GM13976 (cell line): Measurements from ENCODE around the gene TPD52L2.
A peak's percentile ranks its signal among the peaks of the same experiment; 100 is the strongest.

Experiments used
- DNase-seq: peaks from one replicate; pipeline ENCODE4 v3.0.0; 2012; ENCODE audit warnings: low spot score
- CTCF ChIP-seq: IDR thresholded peaks from 2 replicates; pipeline ENCODE4 v1.5.1; 2012; ENCODE audit warnings: borderline replicate concordance, mild to moderate bottlenecking; ENCODE audit not compliant: insufficient read depth; ENCODE audit errors: extremely low read depth, missing control alignments, control extremely low read depth
- in situ Hi-C: fragments of 300-500 bp; cut with MboI; formaldehyde crosslinking; loops from one replicate; pipeline ENCODE4 v1.12.0; 2022; ENCODE audit warnings: low sequenced_read_pairs, mixed read lengths, inconsistent platforms; ENCODE audit not compliant: unreplicated experiment

Gene TPD52L2

GRCh38 chr20:63893999-63894357 lies 28.9 kb downstream of the TPD52L2 start:
- TF ChIP-seq CTCF = no peak
- in situ Hi-C loops = no loop called here
- DNase-seq = no peak

- DNase-seq = peak; percentile 100
Observed at GRCh38 chr20:63894358-63895201, 29.5 kb downstream of the TPD52L2 start, which contains the start of gene DNAJC5. Gene DNAJC5 (plus strand): TSS chr20:63895126. CDS start chr20:63928346, 33,220 bp downstream.

GRCh38 chr20:63895202-63895951 lies 30.3 kb downstream of the TPD52L2 start:
- no peak for TF ChIP-seq CTCF
- no peak for DNase-seq
- in situ Hi-C loops = no loop called here

More at GRCh38 chr20:63894358-63895201, 29.5 kb downstream of the TPD52L2 start, which contains the start of gene DNAJC5:
- no peak for TF ChIP-seq CTCF
- in situ Hi-C loops = no loop called here

GRCh38 chr20:63895952-63896263 lies 30.8 kb downstream of the TPD52L2 start:
- in situ Hi-C loops = no loop called here
- no peak for DNase-seq
- TF ChIP-seq CTCF = no peak

GRCh38 chr20:63896264-63897105 lies 31.4 kb downstream of the TPD52L2 start:
- peak; percentile 75 for DNase-seq
- no peak for TF ChIP-seq CTCF
- in situ Hi-C loops = no loop called here

- no peak for TF ChIP-seq CTCF
- DNase-seq = no peak
- in situ Hi-C loops = no loop called here
Observed at GRCh38 chr20:63897978-63898561, 33.0 kb downstream of the TPD52L2 start.
